DMS53 treated with DMSO at 0.1 percent for 48 hours (cell line): ENCODE results near the gene VRK1.

Experiments used
- DNase-seq: peaks from one replicate; lab custom pipeline; 2025; ENCODE audit not compliant: unreplicated experiment; lab: John Stamatoyannopoulos, UW

VRK1 gene

GRCh38 chr14:96823652-96824051 lies 26.5 kb downstream of the VRK1 start:
- no peak for DNase-seq

- DNase-seq: no peak
Observed at GRCh38 chr14:96824283-96824682, 27.1 kb downstream of the VRK1 start.

GRCh38 chr14:96826818-96827217 lies 29.6 kb downstream of the VRK1 start:
- no peak for DNase-seq

DNA sequence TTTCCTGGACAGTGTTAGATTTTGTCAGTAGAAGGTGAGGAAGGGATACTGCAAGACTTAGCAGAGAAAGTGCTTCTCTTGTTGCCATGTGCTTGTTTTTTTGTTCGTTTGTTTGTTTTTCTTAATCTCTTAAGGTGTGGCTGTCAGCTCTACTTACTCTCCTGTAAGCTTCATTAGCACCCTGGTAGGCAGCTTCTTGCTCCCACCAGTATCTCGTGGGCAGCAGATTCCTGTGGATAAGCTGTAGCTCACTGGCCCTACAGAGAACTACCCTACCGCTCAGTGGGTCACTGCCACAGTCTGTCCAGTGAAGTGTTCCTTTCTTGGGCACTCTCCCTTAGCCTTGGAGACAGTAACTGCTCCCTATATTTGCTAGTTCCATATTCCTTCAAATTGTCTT lies 30.1 kb downstream of the VRK1 start:
- DNase-seq: no peak

DNA sequence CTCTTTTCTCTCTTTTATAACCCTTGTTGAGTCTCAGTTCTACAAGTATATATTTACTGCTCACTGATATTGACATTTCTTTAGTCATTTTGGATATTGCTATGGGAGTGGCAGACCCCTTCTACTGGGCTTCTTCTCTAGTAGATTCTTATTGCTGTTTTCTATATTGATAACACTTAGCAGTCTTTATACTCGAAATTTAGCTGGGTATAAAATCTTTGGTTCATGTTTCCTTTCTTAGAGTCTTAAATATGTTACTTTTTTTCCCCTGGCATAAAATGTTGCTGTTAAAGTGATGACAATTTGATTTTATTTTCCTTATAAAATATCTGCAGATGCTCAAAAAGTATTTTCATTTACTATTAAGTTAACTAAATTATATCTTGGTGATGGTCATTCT lies 32.6 kb downstream of the VRK1 start:
- DNase-seq: no peak

DNA sequence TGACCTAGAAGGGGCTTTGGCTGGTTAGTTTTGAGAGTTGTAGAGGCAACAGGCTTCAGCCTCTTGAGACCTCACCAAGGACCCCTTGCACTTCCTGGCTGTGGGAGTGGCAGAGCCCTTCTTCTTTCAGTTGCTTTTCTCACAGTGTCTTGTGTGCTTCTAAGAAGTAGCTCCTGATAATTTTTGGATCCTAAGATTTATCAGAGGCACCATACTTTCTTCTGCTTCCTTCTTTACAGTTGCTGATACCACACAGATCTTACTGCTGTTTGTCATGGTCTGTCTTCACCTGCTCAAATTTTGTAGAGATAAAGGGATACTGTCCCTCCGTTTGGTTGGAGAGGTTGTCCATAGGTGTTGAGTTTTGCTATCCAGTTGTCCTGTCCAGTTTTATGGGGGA lies 33.8 kb downstream of the VRK1 start:
- no peak for DNase-seq

- no peak for DNase-seq
Observed at GRCh38 chr14:96832351-96832750, 35.2 kb downstream of the VRK1 start.

- no peak for DNase-seq
Observed at GRCh38 chr14:96838449-96838848, 41.3 kb downstream of the VRK1 start.

- no peak for DNase-seq
Observed at GRCh38 chr14:96839251-96839650, 42.1 kb downstream of the VRK1 start.

DNA sequence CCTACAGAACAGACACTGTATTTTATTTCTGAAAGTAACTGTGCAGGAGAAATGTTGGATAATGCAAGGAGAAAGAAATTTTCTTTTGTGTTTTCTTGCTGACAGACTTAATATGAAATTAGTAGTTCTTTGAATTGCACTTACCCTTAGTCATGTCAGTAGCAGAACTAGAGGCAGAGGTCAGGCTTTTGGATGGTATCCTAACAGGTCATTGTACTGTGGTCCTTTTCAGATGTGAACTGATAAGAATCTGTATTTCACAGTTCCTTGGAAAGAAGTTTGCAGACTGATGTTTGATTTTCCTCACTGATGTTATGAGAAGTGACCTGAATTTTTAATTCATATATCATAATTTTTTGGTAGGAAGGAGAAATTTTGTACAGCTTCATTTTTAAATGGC lies 46.0 kb downstream of the VRK1 start:
- no peak for DNase-seq

- DNase-seq: no peak
Observed at GRCh38 chr14:96844857-96845570, 47.8 kb downstream of the VRK1 start.

- DNase-seq: no peak
Observed at GRCh38 chr14:96847451-96847850, 50.3 kb downstream of the VRK1 start.

- no peak for DNase-seq
Observed at GRCh38 chr14:96848011-96848410, 50.8 kb downstream of the VRK1 start.

DNA sequence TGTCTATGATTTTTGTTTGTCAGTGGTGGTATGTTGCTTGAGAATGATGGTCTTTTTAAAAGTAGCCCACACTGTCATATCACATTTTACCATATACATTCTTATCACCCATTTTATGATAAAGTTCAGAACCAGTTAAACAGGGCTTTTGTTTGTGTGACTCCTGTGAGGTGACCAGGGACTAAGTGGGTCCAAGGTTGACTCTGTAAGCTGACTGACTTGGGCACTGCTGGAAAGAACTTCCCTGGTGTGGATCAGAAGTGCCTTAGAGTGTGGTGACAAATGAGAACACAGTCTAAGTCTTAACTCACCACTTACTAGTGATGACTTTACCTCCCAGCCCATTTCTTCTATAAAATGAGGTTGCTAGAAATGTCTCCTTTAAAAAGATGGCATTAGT lies 52.6 kb downstream of the VRK1 start:
- no peak for DNase-seq

- no peak for DNase-seq
Observed at GRCh38 chr14:96851694-96852381, 54.7 kb downstream of the VRK1 start.

GRCh38 chr14:96852823-96853422 lies 55.7 kb downstream of the VRK1 start:
- peak; percentile 33 for DNase-seq

DNA sequence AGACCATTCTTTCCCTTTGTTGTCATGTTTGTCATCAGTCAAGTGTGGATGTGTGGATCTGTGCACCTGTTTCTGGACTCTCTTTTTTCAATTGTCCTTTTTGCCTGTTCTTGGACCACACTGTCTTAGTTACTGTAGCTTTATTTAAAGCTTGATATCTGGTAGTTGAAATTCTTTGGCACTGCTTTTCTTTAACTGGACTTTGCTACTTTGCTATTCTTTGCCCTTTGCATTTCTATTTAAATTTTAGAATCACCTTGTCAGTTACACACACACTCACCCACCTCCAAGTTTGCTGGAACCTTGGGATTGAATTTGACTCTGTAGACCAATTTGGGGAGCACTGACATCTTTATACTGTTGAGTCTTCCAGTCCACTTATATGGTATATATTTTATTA lies 61.5 kb downstream of the VRK1 start:
- DNase-seq: no peak

GRCh38 chr14:96861568-96862310 lies 64.6 kb downstream of the VRK1 start:
- DNase-seq: no peak

GRCh38 chr14:96863327-96863985 lies 66.3 kb downstream of the VRK1 start:
- no peak for DNase-seq

- no peak for DNase-seq
Observed at GRCh38 chr14:96863986-96864330, 66.8 kb downstream of the VRK1 start.

GRCh38 chr14:96867634-96868033 lies 70.5 kb downstream of the VRK1 start:
- DNase-seq: no peak
